GM21619 (cell line): Measurements from ENCODE around the gene KANSL1.
"Not testable (repeated sequence)": the region's sequence is repeated elsewhere in the genome, so short reads cannot be mapped to it uniquely, and the experiment has no call there.

Experiments
- ATAC-seq: cut with Tn5 transposase; IDR thresholded peaks from one replicate; pipeline ENCODE4 v1.9.1; 2021; ENCODE audit not compliant: unreplicated experiment

KANSL1 gene

DNA sequence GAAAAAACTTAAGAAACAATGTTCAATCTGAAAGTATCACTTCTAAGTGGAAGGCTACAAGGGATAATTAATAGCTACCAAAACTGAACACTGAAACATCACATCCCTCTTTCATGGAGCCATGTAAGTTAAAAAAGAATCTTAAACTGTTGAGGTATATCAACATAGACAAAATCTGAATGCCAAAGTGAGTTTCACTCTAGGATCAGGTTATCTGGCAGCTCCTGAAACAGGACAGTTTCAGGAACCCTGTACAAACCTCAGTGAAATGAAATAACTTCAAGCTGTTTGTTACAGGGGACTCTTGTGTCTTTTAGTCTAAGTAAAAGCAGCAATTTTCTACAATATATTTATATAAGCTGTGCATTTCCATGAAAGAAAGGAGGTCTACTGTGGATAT is 73.2 kb downstream of the KANSL1 start:
- ATAC-seq, result no peak

DNA sequence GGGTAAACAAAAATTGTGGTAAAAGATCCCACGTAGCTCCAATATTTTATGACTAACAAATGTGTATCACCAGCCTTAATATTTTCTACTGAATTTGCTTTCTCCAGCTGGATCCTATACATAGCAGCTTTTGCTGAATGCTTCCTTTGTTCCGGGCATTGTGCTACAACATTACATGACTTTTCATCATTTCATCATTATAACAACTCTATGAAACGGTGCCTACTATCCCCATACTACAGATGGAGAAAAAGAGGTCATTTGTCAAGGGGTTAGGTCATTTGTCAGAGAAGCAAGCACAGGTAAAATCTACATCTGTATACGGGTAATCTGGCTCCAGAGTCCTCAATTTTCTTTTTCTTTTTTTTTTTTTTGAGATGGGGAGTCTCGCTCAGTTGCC is 74.3 kb downstream of the KANSL1 start:
- no peak for ATAC-seq

DNA sequence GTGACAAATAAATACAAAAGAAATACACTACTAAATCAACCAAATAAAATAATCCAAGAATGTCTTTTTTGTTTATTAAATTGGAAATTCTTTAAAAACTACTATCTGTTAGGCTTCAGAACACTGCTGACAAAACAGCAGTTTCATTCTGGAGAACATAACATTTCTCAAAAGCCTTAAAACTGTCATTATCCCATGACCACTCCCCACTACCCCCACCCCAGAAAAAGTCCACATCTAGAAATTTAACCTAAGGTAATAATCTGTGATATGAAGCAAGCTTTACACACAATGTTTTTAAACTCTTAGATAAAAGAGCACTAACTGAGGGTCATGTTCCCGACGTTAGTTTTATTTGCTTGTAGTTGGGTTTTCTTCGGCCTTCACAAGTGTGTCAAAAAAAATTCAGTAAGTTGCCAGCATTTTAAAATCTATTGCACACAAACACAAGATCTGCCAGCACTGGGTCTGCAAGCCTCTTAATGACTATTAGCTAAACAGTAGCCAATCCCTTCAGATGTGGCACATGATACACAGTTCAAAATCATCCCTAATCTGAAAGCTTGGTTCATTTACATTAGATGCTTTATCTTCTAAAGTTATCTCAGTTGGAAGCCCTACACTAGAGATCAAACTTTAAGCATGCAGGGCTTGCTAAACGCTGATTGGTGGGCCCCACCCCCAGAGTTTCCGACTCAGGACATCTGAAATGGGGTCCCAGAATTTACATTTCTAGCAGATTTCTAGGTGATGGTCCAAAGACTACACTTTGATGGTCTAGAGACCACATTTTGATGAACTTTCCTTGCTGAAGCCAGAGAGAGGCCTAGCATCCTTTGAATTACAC is 75.2 kb downstream of the KANSL1 start:
- no peak for ATAC-seq

DNA sequence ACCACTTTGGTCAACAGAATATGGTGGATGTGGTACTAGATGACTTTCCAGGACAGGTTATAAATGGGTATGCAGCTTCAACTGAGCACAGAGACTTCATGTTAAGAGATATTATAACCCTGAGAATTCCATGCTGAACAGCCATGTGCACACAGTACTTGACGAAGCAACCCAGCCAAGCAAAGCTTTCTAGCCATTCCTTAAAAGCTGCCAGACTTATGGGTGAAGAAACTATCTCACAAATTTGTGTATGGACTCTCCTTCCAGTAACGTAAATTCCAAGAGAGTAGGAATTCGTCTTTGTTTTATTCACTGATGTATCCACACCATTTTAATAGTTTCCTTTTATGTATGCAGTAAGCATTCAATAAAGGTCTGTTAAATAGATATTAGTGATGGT is 76.1 kb downstream of the KANSL1 start:
- no peak for ATAC-seq

DNA sequence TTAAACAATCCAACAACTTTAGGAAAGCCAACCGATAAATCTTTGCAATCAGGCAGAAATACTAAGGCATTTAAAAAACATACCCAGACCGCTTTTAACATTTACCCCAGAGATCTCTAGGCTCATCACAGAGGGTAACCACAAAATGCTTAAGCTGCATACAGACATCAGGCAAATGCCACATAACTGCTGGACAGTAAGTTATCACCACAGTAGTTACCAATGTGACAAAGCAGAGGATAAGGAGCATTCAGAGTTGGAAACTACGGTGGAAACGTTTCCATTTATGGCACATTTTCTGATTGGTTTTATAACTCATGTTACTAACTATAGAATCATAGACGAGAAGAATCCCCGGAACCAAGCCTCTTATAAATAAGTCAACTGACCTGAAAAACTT is 77.5 kb downstream of the KANSL1 start:
- no peak for ATAC-seq

DNA sequence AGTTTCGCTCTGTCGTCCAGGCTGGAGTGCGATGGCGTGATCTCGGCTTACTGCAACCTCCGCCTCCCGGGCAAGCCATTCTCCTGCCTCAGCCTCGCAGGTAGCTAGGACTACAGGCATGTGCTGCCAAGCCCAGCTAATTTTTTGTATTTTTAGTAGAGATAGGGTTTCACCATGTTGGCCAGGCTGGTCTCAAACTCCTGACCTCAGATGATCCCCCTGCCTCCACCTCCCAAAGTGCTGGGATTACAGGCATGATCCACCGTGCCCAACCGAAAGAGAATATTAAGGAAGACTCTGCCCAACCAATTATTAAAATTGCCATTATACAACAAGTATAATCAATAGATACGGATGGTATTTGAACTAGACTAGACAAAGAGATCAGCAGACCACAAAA is 82.0 kb downstream of the KANSL1 start:
- not testable (repeated sequence) for ATAC-seq

DNA sequence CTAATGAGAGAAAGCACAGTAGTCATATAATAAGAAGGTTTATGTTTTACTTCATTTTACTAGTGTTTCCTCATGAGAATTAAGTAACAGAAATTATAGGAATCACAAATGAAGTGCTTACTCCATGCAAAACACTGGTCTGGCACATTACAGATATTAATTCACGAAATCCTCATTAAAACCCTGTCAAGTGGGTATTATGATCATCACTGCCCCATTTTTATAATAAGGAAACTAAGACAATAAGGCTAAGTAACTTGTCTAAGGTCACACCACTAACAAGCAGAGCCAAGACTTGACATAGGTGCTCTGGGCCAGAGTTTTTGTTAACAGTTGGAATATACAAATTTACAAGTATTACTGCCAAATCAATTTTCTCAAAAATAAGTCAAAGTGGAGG is 83.0 kb downstream of the KANSL1 start:
- ATAC-seq, result no peak

DNA sequence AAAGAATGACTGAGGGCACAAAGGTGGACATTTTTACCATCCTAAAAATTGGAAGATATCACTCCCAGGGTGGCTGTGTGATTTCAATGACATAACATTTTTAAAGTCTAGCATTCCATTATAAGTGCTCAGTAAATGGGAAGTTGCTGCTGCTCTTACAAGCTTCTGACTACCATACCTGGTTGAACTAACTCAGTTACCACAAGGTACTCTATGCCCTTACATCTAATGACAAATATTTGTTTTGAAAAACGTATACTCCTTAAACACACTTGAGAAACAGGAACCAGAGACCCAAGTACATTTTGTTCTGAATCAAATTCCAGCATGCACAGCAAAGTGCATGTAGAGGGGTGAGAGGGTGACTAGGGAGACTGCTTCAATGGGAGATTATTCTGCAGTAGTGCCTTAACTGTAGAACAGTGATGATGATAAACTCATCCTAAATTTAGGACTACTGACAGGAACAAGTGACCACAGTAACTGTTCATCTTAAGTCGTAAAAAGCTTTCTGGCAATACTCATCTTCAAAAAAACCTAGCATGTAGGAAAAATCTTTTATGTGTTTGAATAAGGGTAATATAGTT is 83.5 kb downstream of the KANSL1 start:
- ATAC-seq, result no peak

DNA sequence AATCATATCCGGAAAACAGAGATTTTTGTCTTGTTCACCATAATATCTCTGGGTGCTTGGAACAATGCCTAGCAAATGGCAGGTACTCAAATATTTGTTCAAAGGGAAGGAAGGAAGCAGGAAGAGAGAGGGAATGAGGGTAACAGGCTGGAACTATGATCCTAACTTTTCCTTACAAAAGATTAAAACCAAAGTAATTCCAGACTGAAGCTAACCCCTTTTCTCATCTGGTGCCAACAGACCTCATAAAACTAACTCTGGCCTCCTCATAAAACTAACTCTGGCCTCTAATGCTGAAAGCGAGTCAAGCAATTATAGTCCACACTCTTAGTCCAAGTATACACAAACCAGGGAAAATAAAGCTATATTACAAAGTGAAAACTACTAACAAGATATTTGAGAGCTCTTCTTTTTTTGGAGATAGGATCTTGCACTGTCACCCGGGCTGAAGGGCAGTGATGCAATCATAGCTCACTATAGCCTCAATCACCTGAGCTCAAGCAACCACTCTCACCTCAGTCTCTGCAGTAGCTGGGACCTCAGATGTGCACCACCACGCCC is 84.6 kb downstream of the KANSL1 start:
- ATAC-seq, result no peak

DNA sequence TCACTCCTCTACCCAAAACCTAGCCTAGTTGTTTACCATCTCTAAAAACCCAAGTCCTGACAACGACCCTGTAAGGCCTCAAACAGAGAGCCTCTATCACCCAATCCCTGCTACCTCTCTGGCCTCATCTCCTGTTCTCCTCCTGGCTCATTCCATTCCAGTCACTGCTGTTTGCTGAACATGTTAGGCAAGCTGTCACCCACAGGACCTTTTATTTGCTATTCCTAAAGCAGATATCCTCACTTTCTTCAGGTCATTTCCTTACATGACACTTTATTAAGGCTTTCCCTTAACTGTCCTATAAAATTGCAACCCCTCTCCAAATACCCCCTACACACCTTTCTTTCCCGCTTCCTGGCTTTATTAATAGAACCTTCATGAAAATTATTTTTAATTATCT is 85.1 kb downstream of the KANSL1 start:
- no peak for ATAC-seq

DNA sequence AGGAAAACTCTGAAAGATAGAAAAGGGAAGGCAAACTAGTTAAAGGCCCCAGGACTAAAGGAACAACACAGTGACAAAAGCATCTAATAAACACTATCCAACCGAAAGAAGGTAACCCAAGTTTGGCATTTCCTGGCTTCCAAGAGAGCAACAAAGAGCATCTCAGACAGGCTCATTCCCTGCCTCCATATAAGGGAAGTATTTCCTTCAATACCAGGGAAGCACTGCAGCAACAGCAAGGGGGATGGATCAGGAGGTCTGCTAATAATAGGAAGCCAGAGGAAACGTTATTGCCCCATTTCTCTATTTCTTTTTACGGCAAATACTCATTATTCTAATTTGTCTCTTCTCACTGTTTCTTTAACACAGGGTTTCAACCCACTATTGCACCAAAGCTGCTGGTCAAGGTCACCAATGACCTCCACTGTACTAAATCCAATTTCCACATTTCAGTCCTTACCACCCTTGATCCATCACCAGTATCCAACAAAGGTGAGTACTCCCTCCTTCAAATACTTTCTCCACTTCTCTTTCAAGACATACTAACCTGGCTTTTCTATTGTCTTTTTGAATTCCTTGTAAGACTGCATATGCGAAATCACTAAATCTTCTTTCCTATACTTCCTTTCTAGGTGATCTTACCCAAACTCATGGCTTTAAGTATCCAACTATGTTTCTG is 86.1 kb downstream of the KANSL1 start:
- ATAC-seq, result no peak

DNA sequence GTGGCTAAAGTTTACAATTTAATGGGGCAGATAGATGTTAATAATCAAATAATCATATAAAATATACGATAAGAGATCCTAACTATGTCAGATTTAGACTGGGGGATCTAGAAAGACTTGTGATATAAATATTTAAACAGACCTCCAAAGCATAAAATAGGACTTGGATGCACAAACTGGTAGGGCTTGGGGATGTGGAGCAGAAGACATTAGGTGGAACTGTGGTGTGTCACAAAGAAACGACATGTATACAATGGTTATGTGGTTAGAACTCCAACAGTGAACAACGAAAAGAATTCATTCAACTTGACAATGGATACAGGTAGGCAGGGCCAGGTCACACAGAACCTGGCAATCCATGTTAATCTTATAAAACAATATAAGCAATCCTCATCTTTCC is 90.4 kb downstream of the KANSL1 start:
- ATAC-seq, result not testable (repeated sequence)

DNA sequence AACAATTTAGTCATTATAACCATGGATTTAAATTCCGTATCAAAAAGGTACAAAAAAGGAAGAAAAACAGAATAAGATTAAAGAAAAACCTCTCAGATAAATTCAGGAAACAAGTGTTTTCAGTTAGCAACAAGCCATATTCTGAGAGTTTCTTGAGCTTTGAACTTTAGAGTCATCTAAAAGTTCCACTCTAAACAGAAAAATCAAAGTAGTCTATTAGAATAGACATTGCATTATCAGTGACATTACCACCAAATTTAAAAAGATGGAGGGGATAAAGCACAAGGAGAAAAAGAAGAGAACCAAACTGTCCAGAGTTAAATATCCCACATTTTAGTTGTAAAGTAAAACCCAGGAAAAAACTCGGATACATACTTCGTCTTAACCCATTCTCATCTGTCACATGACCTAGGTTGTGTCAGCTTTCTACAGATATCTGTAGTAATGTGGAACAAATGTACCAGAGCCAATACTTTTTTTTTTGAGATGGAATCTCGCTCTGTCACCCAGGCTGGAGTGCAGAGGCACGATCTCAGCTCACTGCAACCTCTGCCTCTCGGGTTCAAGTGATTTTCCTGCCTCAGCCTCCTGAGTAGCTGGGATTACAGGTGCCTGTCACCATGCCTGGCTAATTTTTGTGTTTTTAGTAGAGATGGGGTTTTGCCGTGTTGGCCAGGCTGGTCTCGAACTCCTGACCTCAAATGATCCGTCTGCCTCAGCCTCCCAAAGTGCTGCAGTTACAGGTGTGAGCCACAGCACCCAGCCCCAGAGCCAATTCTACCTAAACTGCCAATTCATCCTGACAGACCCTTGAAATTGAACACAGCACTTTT is 91.2 kb downstream of the KANSL1 start:
- not testable (repeated sequence) for ATAC-seq

DNA sequence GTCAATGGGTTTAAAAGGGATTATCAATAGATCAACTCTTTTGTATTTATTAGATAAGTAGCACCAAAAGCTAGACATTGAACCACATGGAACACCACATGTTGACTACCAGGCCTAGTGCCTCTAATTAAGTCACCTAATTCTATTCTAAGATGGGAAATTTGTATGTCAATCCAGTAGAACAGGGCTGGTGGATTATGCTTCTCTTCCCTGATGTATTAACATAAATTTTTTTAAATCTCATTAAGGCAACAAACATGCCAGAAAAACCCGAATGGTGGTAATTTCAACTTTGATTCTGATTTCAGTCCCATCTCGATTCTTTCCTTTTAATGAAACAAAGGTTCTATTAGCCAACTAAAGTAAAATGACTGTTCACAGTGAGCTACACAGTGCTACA is 92.6 kb downstream of the KANSL1 start:
- ATAC-seq, result no peak

DNA sequence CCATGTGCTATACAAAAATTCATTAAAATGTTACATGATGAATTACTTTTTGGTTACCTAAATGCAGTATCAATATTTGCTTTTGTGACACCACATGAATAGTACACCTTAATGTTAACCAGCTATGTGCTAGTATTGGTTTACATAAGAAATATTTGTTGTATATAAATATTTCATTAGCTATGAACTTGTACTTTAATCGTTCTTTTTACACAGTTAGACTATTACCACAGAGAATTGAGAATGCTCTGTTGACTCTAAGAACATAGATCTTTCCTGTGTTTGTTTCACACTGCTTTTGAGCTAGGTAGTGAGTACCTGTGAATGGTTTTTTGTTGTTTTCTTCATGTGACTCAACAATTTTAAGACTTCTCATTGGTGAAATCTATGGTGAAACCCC is 93.4 kb downstream of the KANSL1 start:
- ATAC-seq, result no peak

DNA sequence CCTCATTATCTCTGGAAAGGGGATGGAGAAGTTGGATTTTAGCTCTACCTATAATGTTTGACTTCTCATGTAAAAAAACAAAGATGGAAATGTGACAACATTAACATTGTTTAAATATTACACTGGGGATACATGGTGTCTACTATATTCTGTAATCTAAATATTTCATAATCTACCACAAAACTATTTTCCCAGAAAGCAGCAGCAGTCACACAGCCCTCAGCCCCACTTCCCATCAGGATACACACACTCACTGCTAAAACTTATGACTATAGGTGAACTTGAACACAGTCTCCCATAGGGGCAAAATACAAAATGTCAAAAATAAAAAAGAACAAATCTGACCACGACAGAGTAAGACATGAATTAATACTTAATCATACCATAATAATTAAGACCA is 95.7 kb downstream of the KANSL1 start:
- ATAC-seq, result no peak

DNA sequence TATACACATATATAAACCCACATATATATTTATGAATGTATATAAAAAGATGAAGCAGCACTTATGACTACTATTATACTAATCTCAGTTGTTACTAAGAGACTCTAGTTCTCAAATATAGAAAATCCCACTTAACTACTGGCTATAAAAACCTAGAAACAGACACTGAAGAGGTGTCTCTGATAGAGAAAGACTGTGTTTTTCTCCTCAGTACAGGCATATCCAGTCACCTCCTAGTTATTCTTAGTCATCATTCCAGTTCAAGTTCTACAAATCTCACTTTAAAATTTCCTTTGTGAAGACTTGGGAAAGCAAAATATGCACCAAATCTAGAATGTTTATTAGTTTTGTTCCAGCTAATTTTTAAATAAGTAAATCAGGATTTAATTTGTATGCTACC is 100.2 kb downstream of the KANSL1 start:
- ATAC-seq, result no peak

DNA sequence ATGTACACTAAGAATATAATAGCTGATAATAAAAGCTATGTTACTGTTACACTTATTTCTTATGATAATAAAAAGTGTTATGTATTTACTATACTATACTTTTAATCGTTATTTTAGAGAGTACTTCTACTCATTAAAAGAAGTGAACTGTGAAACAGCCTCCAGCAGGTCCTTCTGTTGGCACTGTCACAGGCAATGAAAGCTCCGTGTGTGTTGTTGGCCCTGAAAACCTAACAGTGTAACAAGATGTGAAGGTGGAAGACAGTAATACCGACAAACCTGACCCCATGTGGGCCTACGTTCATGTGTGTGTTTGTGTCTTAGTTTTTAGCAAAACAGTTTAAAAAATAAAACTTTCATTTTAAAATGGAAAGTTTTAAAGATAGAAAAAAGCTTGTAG is 102.4 kb downstream of the KANSL1 start:
- ATAC-seq, result no peak

DNA sequence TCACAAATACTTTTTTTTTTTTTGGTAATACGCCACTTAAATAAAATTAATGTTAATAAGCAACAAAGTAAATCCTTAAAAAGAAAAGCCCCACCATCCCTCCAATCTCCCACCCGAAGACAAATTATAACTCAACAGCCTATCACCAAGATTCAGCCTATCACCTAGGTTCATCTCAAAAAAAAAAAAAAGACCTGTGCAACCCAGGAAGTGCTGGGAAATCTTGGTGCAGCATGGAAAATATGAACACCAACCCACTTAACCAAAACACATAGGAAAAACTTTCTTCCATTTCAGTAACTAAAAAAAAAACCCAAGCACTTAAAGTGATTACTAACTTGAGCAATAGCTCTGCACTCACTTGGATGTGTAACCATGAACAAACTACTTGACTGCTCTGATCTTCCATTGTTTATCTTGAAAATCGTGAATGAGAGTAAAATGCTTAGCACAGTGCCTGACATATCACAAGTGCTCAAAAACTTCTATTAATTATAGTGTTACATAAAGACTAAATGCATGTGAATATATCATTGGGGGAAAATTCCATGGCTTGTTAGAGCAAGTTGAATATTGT is 103.8 kb downstream of the KANSL1 start:
- ATAC-seq, result no peak

DNA sequence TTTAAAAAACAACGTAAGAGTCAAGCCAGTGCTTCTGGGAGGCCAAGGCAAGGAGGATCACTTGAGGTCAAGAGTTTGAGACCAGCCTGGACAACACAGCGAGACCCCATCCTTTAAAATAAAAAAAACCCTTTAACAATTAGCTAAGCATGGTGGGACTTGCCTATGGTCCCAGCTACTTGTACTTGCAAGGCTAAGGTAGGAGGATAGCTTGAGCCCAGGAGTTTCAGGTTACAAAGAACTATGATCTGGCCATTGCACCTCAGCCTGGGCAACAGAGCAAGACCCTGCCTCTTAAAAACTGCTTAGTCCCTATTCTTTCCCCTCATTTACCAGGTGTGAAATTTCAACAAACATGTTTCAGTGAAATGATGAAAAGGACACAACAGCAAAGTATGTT is 104.6 kb downstream of the KANSL1 start:
- no peak for ATAC-seq

DNA sequence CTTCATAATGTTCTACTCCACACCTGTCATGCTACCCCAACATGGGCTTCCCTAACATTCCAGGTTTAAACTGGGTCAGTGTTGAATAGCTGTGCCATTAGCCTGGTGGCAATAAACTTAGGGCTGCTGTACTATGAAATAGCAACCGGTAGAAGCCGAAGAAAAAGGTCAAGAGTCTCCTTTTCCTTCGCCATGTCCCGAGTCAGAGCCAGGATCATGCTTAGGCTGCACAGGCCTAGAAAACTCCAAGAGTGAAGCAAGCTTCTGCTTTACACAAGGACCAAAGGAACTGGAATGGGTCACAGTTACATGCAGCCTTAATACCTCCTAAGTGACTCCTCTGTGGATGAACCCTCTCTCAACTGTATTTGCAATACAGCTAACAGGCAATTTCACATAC is 105.4 kb downstream of the KANSL1 start:
- not testable (repeated sequence) for ATAC-seq
